GM10847 (cell line): ENCODE results near the gene CACNG6.

ENCODE experiments used
- POLR2A ChIP-seq: IDR thresholded peaks from 2 replicates; pipeline ENCODE4 v1.6.1; 2011; ENCODE audit not compliant: insufficient read length; ENCODE audit errors: extremely low read depth

Gene CACNG6

GRCh38 chr19:54013866-54014265 lies 22.4 kb downstream of the CACNG6 start:
- no peak for TF ChIP-seq POLR2A

GRCh38 chr19:54014920-54015560 lies 23.6 kb downstream of the CACNG6 start:
- no peak for TF ChIP-seq POLR2A

GRCh38 chr19:54017261-54017660 lies 25.8 kb downstream of the CACNG6 start:
- no peak for TF ChIP-seq POLR2A

- TF ChIP-seq POLR2A: no peak
Measured at GRCh38 chr19:54021363-54021762, 29.9 kb downstream of the CACNG6 start.

GRCh38 chr19:54021932-54022331 lies 30.5 kb downstream of the CACNG6 start:
- no peak for TF ChIP-seq POLR2A

GRCh38 chr19:54023191-54023590 lies 31.8 kb downstream of the CACNG6 start:
- no peak for TF ChIP-seq POLR2A

GRCh38 chr19:54024660-54025059 lies 33.2 kb downstream of the CACNG6 start:
- no peak for TF ChIP-seq POLR2A

- TF ChIP-seq POLR2A: no peak
Measured at GRCh38 chr19:54026656-54027055, 35.2 kb downstream of the CACNG6 start.

GRCh38 chr19:54029301-54029700 lies 37.9 kb downstream of the CACNG6 start:
- TF ChIP-seq POLR2A: no peak

- no peak for TF ChIP-seq POLR2A
Measured at GRCh38 chr19:54029930-54030490, 38.6 kb downstream of the CACNG6 start.

GRCh38 chr19:54030895-54031586 lies 39.6 kb downstream of the CACNG6 start:
- no peak for TF ChIP-seq POLR2A

GRCh38 chr19:54035215-54036178 lies 44.1 kb downstream of the CACNG6 start:
- TF ChIP-seq POLR2A: no peak

GRCh38 chr19:54040003-54040402 lies 48.6 kb downstream of the CACNG6 start:
- TF ChIP-seq POLR2A: no peak

- TF ChIP-seq POLR2A: no peak
Measured at GRCh38 chr19:54041969-54042606, 50.7 kb downstream of the CACNG6 start.

- no peak for TF ChIP-seq POLR2A
Measured at GRCh38 chr19:54042989-54043388, 51.6 kb downstream of the CACNG6 start.
